MM.1S (cell line): ENCODE data around the gene LMNTD1.
"Not testable (repeated sequence)": the region's sequence is repeated elsewhere in the genome, so short reads cannot be mapped to it uniquely, and the experiment has no call there.

ENCODE experiments used
- CTCF ChIP-seq: fragments of 300-600 bp; sonication (generic); IDR thresholded peaks from 2 replicates; pipeline ENCODE4 v1.5.1; 2016; ENCODE audit warnings: antibody characterized with exemption, low read length, mixed read lengths
- EZH2 ChIP-seq: fragments of 300-600 bp; sonication (generic); optimal IDR thresholded peaks from 2 replicates; pipeline ENCODE3; 2017; ENCODE audit warnings: low read depth, mild to moderate bottlenecking, antibody characterized with exemption, low read length, mixed read lengths
- EZH2phosphoT487 ChIP-seq: fragments of 300-600 bp; sonication (generic); IDR thresholded peaks from 2 replicates; pipeline ENCODE4 v1.6.1; 2018; ENCODE audit warnings: antibody characterized with exemption, low read length

GRCh38 chr12:25426821-25427220 is 126.3 kb downstream of the LMNTD1 start:
- TF ChIP-seq CTCF, EZH2, EZH2phosphoT487: not testable (repeated sequence)
